Right atrium auricular region (tissue), 2 donors: ENCODE data around the gene POMZP3. TPM values are rescaled to one million over a fixed set of nuclear protein-coding genes. Genes with fewer than 3 reads are reported as not detected.
"Not testable (repeated sequence)": the region's sequence is repeated elsewhere in the genome, so short reads cannot be mapped to it uniquely, and the experiment has no call there.

Experiments used
- DNase-seq: peaks from one replicate; pipeline ENCODE4 v3.0.0-alpha.2; 2019; ENCODE audit warnings: low spot score
- H3K27ac ChIP-seq, 2 donors: fragments of 200-600 bp; sonication (generic); 1 replicate in 1 of 2; 2 replicates in 1 of 2; pipeline ENCODE4 v1.5.1; 2016 to 2019
- H3K27me3 ChIP-seq, 2 donors: fragments of 200-600 bp; sonication (generic); one replicate each; pipeline versions ENCODE4 v1.5.1 to v1.6.0; 2017 to 2019
- H3K36me3 ChIP-seq: fragments of 200-600 bp; sonication (generic); one replicate; pipeline ENCODE4 v1.5.1; 2016
- H3K4me1 ChIP-seq, 2 donors: fragments of 200-600 bp; sonication (generic); one replicate each; pipeline versions ENCODE4 v1.5.1 to v1.6.0; 2017 to 2019
- H3K4me3 ChIP-seq, 2 donors: fragments of 200-600 bp; sonication (generic); 1 replicate in 1 of 2; 2 replicates in 1 of 2; pipeline ENCODE4 v1.5.1; 2017 to 2019; ENCODE audit warnings: mild to moderate bottlenecking in 1 of 2, moderate library complexity in 1 of 2
- H3K9me3 ChIP-seq, 2 donors: fragments of 200-600 bp; sonication (generic); one replicate each; pipeline ENCODE4 v1.5.1; 2019
- CTCF ChIP-seq, 2 donors: fragments of 200-600 bp; sonication (generic); IDR thresholded peaks; one replicate each; pipeline ENCODE4 v1.5.1; 2019; ENCODE audit warnings: antibody characterized with exemption in 2 of 2
- total RNA-seq, 2 donors: library from RNA; depleted of rRNA; stranded (reverse); fragments of >200 nt; gene quantifications; one replicate each; pipeline ENCODE4 v1.1.0, GENCODE V29; 2016

The POMZP3 gene
- 10 to 100 TPM in 1 of 2 donors, 1 to 10 TPM in 1; 2.2 to 10.1 TPM for total RNA-seq

GRCh38 chr7:76626989-76627642 is at the start of gene POMZP3:
Gene POMZP3 (minus strand): TSS chr7:76627279. CDS start chr7:76626064, 1,215 bp downstream.
- peak within 1 kb of the TSS; percentile 52 to 58 for H3K4me3 ChIP-seq
- H3K4me1 ChIP-seq, H3K27me3 ChIP-seq, DNase-seq, H3K9me3 ChIP-seq, H3K36me3 ChIP-seq: not testable (repeated sequence)
- H3K27ac ChIP-seq, result peak within 1 kb of the TSS; percentile 80 to 84

- H3K4me1 ChIP-seq, H3K36me3 ChIP-seq, H3K4me3 ChIP-seq, DNase-seq, H3K9me3 ChIP-seq, H3K27ac ChIP-seq, H3K27me3 ChIP-seq: not testable (repeated sequence)
Observed at GRCh38 chr7:76675783-76676182, 48.7 kb upstream of the POMZP3 start.

- H3K4me1 ChIP-seq, H3K27ac ChIP-seq, H3K27me3 ChIP-seq, H3K4me3 ChIP-seq, DNase-seq, H3K9me3 ChIP-seq, H3K36me3 ChIP-seq: not testable (repeated sequence)
Observed at GRCh38 chr7:76673346-76673745, 46.3 kb upstream of the POMZP3 start.

GRCh38 chr7:76659212-76659611 is 32.1 kb upstream of the POMZP3 start:
- DNase-seq, H3K27ac ChIP-seq, H3K4me1 ChIP-seq, H3K36me3 ChIP-seq, H3K4me3 ChIP-seq, H3K27me3 ChIP-seq, H3K9me3 ChIP-seq: not testable (repeated sequence)

- not testable (repeated sequence) for H3K4me1 ChIP-seq, DNase-seq, H3K27me3 ChIP-seq, H3K4me3 ChIP-seq, H3K9me3 ChIP-seq, H3K27ac ChIP-seq, H3K36me3 ChIP-seq
Observed at GRCh38 chr7:76656425-76656824, 29.3 kb upstream of the POMZP3 start.

- H3K9me3 ChIP-seq, H3K4me3 ChIP-seq, H3K27me3 ChIP-seq, H3K4me1 ChIP-seq, H3K27ac ChIP-seq, H3K36me3 ChIP-seq, DNase-seq: not testable (repeated sequence)
Observed at GRCh38 chr7:76642620-76643019, 15.5 kb upstream of the POMZP3 start.

- not testable (repeated sequence) for H3K9me3 ChIP-seq, DNase-seq, H3K27me3 ChIP-seq, H3K4me1 ChIP-seq, H3K27ac ChIP-seq, H3K4me3 ChIP-seq, H3K36me3 ChIP-seq
- peak; percentile 18 to 57 for TF ChIP-seq CTCF (IDR thresholded peaks at IDR 0.05)
Observed at GRCh38 chr7:76637061-76637691, 10.1 kb upstream of the POMZP3 start.

- not testable (repeated sequence) for DNase-seq, H3K4me1 ChIP-seq, H3K27me3 ChIP-seq, H3K9me3 ChIP-seq, H3K36me3 ChIP-seq
- Histone ChIP-seq H3K4me3 (peak overlapping the region; percentile 52 to 58), H3K27ac (peak overlapping the region; percentile 51 to 84)
Observed at GRCh38 chr7:76626581-76626980, 498 bp downstream of the POMZP3 start.

- not testable (repeated sequence) for H3K27ac ChIP-seq, H3K4me1 ChIP-seq, H3K9me3 ChIP-seq, H3K4me3 ChIP-seq, DNase-seq, H3K36me3 ChIP-seq, H3K27me3 ChIP-seq
Observed at GRCh38 chr7:76619439-76620190, 7.5 kb downstream of the POMZP3 start.

- not testable (repeated sequence) for H3K4me1 ChIP-seq, H3K4me3 ChIP-seq, H3K9me3 ChIP-seq, H3K27ac ChIP-seq, DNase-seq, H3K27me3 ChIP-seq, H3K36me3 ChIP-seq
Observed at GRCh38 chr7:76613783-76614182, 13.3 kb downstream of the POMZP3 start.

GRCh38 chr7:76612232-76612631 is 14.8 kb downstream of the POMZP3 start:
- H3K4me1 ChIP-seq, H3K27me3 ChIP-seq, H3K4me3 ChIP-seq, H3K36me3 ChIP-seq, H3K9me3 ChIP-seq, DNase-seq, H3K27ac ChIP-seq: not testable (repeated sequence)

- H3K9me3 ChIP-seq, H3K4me3 ChIP-seq, H3K4me1 ChIP-seq, H3K36me3 ChIP-seq, H3K27ac ChIP-seq, H3K27me3 ChIP-seq, DNase-seq: not testable (repeated sequence)
Observed at GRCh38 chr7:76609864-76610263, 17.2 kb downstream of the POMZP3 start.

GRCh38 chr7:76608469-76608868 is 18.6 kb downstream of the POMZP3 start:
- H3K27ac ChIP-seq, H3K4me1 ChIP-seq, H3K4me3 ChIP-seq, H3K36me3 ChIP-seq, H3K9me3 ChIP-seq, H3K27me3 ChIP-seq, DNase-seq: not testable (repeated sequence)

GRCh38 chr7:76606027-76606426 is 21.1 kb downstream of the POMZP3 start:
- not testable (repeated sequence) for H3K27me3 ChIP-seq, H3K9me3 ChIP-seq, H3K4me1 ChIP-seq, H3K4me3 ChIP-seq, H3K36me3 ChIP-seq
- DNase-seq, result peak; percentile 94
- peak overlapping the region in 1 of 2 donors; percentile 48 for H3K27ac ChIP-seq
